WTC11 (cell line): Measurements from ENCODE around the gene SLC8A1. TPM values are rescaled to one million over a fixed set of nuclear protein-coding genes. Genes with fewer than 3 reads are reported as not detected.

Experiments used
- ATAC-seq: fragments of 200-7000 bp; cut with Tn5 transposase; 2 replicates; pipeline ENCODE4 v1.10.0; 2021; ENCODE audit warnings: mild to moderate bottlenecking, moderate library complexity
- CTCF ChIA-PET: fragments of 300-600 bp; sonication (Branson Sonifier 250); formaldehyde crosslinking; loops from one replicate; lab custom pipeline; 2021; ENCODE audit warnings: antibody characterized with exemption; lab: Charles Lee
- POLR2A ChIA-PET: fragments of 350-600 bp; sonication (Branson Sonifier 250); formaldehyde crosslinking; loops from one replicate; lab custom pipeline; 2021; ENCODE audit warnings: antibody characterized with exemption; lab: Charles Lee
- DNase-seq: peaks from one replicate; pipeline ENCODE4 v3.0.0; 2021; ENCODE audit warnings: low spot score
- H3K27ac Mint-ChIP-seq: 2 replicates; pipeline ENCODE4 v1.8.0; 2021; ENCODE audit warnings: mixed read lengths
- H3K27me3 Mint-ChIP-seq: 2 replicates; pipeline ENCODE4 v1.8.0; 2021; ENCODE audit warnings: low read depth, mild to moderate bottlenecking, moderate library complexity, mixed read lengths
- H3K36me3 Mint-ChIP-seq: 2 replicates; pipeline ENCODE4 v1.8.0; 2021; ENCODE audit warnings: mixed read lengths
- H3K4me1 Mint-ChIP-seq: 2 replicates; pipeline ENCODE4 v1.8.0; 2022; ENCODE audit warnings: mixed read lengths
- H3K4me3 Mint-ChIP-seq: 2 replicates; pipeline ENCODE4 v1.8.0; 2021; ENCODE audit warnings: mild to moderate bottlenecking, moderate library complexity, mixed read lengths
- H3K9me3 Mint-ChIP-seq: 2 replicates; pipeline ENCODE4 v1.8.0; 2021; ENCODE audit warnings: mixed read lengths
- ATF6 ChIP-seq: sonication (generic); formaldehyde crosslinking; IDR thresholded peaks from 2 replicates; pipeline ENCODE4 v1.8.1; 2023; ENCODE audit warnings: mild to moderate bottlenecking, missing genetic modification reagents
- GTF2I ChIP-seq: fragments of 250-450 bp; sonication (Bioruptor Pico); conservative IDR thresholded peaks from 2 replicates; pipeline ENCODE4 v1.4.0; 2021; ENCODE audit warnings: mild to moderate bottlenecking
- HMGA2 ChIP-seq: fragments of 250-450 bp; sonication (Bioruptor Pico); IDR thresholded peaks from 2 replicates; pipeline ENCODE4 v1.4.0; 2021; ENCODE audit warnings: mild to moderate bottlenecking, moderate library complexity
- HMGXB4 ChIP-seq: sonication (generic); formaldehyde crosslinking; IDR thresholded peaks from 2 replicates; pipeline ENCODE4 v1.8.1; 2023; ENCODE audit warnings: mild to moderate bottlenecking, moderate library complexity, missing genetic modification reagents
- IRF2 ChIP-seq: sonication (generic); formaldehyde crosslinking; IDR thresholded peaks from 2 replicates; pipeline ENCODE4 v1.8.0; 2022; ENCODE audit warnings: low read depth, missing genetic modification reagents, borderline replicate concordance
- JUN ChIP-seq: sonication (generic); formaldehyde crosslinking; IDR thresholded peaks from 2 replicates; pipeline ENCODE4 v1.8.0; 2023; ENCODE audit warnings: mild to moderate bottlenecking, missing genetic modification reagents
- KAT7 ChIP-seq: sonication (generic); formaldehyde crosslinking; IDR thresholded peaks from 2 replicates; pipeline ENCODE4 v1.8.1; 2023; ENCODE audit warnings: missing genetic modification reagents, mild to moderate bottlenecking, borderline replicate concordance
- NR1H2 ChIP-seq: sonication (generic); formaldehyde crosslinking; IDR thresholded peaks from 2 replicates; pipeline ENCODE4 v1.9.0; 2021; ENCODE audit warnings: mild to moderate bottlenecking, moderate library complexity, missing genetic modification reagents
- OVOL2 ChIP-seq: fragments of 250-450 bp; sonication (Bioruptor Pico); IDR thresholded peaks from 2 replicates; pipeline ENCODE4 v1.9.0; 2021; ENCODE audit warnings: mild to moderate bottlenecking, borderline replicate concordance
- RORB ChIP-seq: fragments of 250-450 bp; sonication (Bioruptor Pico); IDR thresholded peaks from 2 replicates; pipeline ENCODE4 v1.9.0; 2021; ENCODE audit warnings: mild to moderate bottlenecking
- ZBTB21 ChIP-seq: sonication (generic); formaldehyde crosslinking; IDR thresholded peaks from 2 replicates; pipeline ENCODE4 v1.8.1; 2023; ENCODE audit warnings: mild to moderate bottlenecking, missing genetic modification reagents, borderline replicate concordance
- ZNF317 ChIP-seq: sonication (generic); formaldehyde crosslinking; IDR thresholded peaks from 2 replicates; pipeline ENCODE4 v1.8.1; 2023; ENCODE audit warnings: low read depth, mild to moderate bottlenecking, moderate library complexity, missing genetic modification reagents, borderline replicate concordance
- total RNA-seq: library from RNA; stranded (reverse); gene quantifications from 3 replicates; pipeline ENCODE4 v1.2.3, GENCODE V29; 2021
- TF ChIP-seq, protein P1 (sequence below): sonication (generic); formaldehyde crosslinking; IDR thresholded peaks from 2 replicates; pipeline ENCODE4 v1.8.1; 2022; ENCODE audit warnings: mild to moderate bottlenecking, moderate library complexity, missing genetic modification reagents
- TF ChIP-seq, protein P2 (sequence below): fragments of 250-450 bp; sonication (Bioruptor Pico); IDR thresholded peaks from 2 replicates; pipeline ENCODE4 v1.9.0; 2021; ENCODE audit warnings: mild to moderate bottlenecking, borderline replicate concordance
- TF ChIP-seq, protein P3 (sequence below): sonication (generic); formaldehyde crosslinking; IDR thresholded peaks from 2 replicates; pipeline ENCODE4 v1.8.1; 2022; ENCODE audit warnings: missing genetic modification reagents, borderline replicate concordance
- TF ChIP-seq, protein P4 (sequence below): sonication (generic); formaldehyde crosslinking; IDR thresholded peaks from 2 replicates; pipeline ENCODE4 v1.8.0; 2023; ENCODE audit warnings: missing genetic modification reagents

Gene SLC8A1
- total RNA-seq, 1 experiment from 2014 or later = 2.6 TPM

- H3K36me3 Mint-ChIP-seq = no peaks in the 10 kb centered on the region
- TF ChIP-seq GTF2I (CRISPR knock-in tag) (no peak), RORB (CRISPR knock-in tag) (no peak), NR1H2 (CRISPR knock-in tag) (no peak)
- TF ChIP-seq, protein P1, sequence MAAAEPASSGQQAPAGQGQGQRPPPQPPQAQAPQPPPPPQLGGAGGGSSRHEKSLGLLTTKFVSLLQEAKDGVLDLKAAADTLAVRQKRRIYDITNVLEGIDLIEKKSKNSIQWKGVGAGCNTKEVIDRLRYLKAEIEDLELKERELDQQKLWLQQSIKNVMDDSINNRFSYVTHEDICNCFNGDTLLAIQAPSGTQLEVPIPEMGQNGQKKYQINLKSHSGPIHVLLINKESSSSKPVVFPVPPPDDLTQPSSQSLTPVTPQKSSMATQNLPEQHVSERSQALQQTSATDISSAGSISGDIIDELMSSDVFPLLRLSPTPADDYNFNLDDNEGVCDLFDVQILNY = no peak
- TF ChIP-seq, protein P2, sequence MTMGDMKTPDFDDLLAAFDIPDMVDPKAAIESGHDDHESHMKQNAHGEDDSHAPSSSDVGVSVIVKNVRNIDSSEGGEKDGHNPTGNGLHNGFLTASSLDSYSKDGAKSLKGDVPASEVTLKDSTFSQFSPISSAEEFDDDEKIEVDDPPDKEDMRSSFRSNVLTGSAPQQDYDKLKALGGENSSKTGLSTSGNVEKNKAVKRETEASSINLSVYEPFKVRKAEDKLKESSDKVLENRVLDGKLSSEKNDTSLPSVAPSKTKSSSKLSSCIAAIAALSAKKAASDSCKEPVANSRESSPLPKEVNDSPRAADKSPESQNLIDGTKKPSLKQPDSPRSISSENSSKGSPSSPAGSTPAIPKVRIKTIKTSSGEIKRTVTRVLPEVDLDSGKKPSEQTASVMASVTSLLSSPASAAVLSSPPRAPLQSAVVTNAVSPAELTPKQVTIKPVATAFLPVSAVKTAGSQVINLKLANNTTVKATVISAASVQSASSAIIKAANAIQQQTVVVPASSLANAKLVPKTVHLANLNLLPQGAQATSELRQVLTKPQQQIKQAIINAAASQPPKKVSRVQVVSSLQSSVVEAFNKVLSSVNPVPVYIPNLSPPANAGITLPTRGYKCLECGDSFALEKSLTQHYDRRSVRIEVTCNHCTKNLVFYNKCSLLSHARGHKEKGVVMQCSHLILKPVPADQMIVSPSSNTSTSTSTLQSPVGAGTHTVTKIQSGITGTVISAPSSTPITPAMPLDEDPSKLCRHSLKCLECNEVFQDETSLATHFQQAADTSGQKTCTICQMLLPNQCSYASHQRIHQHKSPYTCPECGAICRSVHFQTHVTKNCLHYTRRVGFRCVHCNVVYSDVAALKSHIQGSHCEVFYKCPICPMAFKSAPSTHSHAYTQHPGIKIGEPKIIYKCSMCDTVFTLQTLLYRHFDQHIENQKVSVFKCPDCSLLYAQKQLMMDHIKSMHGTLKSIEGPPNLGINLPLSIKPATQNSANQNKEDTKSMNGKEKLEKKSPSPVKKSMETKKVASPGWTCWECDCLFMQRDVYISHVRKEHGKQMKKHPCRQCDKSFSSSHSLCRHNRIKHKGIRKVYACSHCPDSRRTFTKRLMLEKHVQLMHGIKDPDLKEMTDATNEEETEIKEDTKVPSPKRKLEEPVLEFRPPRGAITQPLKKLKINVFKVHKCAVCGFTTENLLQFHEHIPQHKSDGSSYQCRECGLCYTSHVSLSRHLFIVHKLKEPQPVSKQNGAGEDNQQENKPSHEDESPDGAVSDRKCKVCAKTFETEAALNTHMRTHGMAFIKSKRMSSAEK (CRISPR knock-in tag) = no peak
- POLR2A ChIA-PET = no interaction called here
- ATAC-seq (no peak), DNase-seq (no peak)
- H3K4me3 Mint-ChIP-seq = no peak overlapping the region
- no peak overlapping the region for H3K27ac Mint-ChIP-seq
- H3K4me1 Mint-ChIP-seq = peaks cover 27% of the 10 kb centered on the region
- no peaks in the 10 kb centered on the region for H3K9me3 Mint-ChIP-seq
- CTCF ChIA-PET = no interaction called here
- no peaks in the 10 kb centered on the region for H3K27me3 Mint-ChIP-seq
Measured at GRCh38 chr2:40370007-40370395, 81.9 kb downstream of the SLC8A1 start.

DNA sequence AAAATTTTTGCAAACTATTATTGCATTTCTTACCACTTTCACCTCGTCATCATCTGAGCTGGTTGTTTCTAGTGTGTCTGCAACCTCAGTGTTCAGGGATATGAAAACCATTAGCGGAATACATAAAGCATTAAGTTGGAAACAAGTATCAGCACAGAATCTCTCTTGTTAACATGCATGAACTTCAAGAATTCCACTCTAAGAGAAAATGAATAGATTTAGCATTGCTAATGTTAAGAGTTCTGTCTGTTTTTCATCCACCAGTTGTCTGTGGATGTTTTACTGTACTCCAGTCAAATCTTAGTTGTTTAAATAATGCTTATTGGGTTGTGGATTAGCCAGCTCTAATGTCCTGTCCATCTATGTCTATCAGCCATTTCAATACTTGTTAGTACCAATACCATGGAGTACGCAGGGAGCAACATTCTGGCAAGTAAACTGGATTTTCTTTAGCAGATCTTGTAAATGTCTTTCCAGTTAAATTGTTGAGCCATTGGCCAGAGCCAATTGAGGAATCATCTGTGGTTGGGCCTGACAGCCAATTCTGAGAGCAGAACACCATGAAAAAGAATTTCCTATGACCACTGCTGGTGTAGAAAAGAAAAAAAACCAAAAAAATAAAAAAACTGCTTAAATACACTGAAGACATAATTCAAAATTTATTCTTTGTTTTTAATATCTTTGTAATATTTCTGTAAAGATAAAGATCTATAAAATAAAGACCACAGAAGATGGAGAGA lies 82.5 kb downstream of the SLC8A1 start:
- Mint-ChIP-seq H3K36me3 (no peaks in the 10 kb centered on the region), H3K4me1 (peaks cover 27% of the 10 kb centered on the region), H3K27me3 (no peaks in the 10 kb centered on the region)
- POLR2A ChIA-PET = no interaction called here
- CTCF ChIA-PET = no interaction called here
- TF ChIP-seq ATF6 (CRISPR knock-in tag) (no peak), IRF2 (no peak), KAT7 (CRISPR knock-in tag) (no peak)
- TF ChIP-seq, all 79 proteins: peak for 0
- no peak for DNase-seq
- Mint-ChIP-seq H3K4me3 (no peak overlapping the region), H3K27ac (no peak overlapping the region), H3K9me3 (no peaks in the 10 kb centered on the region)
- no peak for ATAC-seq

GRCh38 chr2:40367652-40368051 lies 84.2 kb downstream of the SLC8A1 start:
- no peak overlapping the region for H3K27ac Mint-ChIP-seq
- ChIA-PET POLR2A (no interaction called here), CTCF (no interaction called here)
- no peak for ATAC-seq
- no peaks in the 10 kb centered on the region for H3K36me3 Mint-ChIP-seq
- no peak for DNase-seq
- H3K4me3 Mint-ChIP-seq = no peak overlapping the region
- no peaks in the 10 kb centered on the region for H3K27me3 Mint-ChIP-seq
- H3K4me1 Mint-ChIP-seq = peaks cover 27% of the 10 kb centered on the region
- H3K9me3 Mint-ChIP-seq = no peaks in the 10 kb centered on the region
- TF ChIP-seq, protein P3, sequence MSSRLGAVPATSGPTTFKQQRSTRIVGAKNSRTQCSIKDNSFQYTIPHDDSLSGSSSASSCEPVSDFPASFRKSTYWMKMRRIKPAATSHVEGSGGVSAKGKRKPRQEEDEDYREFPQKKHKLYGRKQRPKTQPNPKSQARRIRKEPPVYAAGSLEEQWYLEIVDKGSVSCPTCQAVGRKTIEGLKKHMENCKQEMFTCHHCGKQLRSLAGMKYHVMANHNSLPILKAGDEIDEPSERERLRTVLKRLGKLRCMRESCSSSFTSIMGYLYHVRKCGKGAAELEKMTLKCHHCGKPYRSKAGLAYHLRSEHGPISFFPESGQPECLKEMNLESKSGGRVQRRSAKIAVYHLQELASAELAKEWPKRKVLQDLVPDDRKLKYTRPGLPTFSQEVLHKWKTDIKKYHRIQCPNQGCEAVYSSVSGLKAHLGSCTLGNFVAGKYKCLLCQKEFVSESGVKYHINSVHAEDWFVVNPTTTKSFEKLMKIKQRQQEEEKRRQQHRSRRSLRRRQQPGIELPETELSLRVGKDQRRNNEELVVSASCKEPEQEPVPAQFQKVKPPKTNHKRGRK = no peak
- no peak for TF ChIP-seq JUN
- TF ChIP-seq HMGXB4 (CRISPR knock-in tag) = no peak
- TF ChIP-seq ZNF317 (CRISPR knock-in tag) = no peak
- TF ChIP-seq HMGA2 (CRISPR knock-in tag) = no peak
- TF ChIP-seq, protein P4, sequence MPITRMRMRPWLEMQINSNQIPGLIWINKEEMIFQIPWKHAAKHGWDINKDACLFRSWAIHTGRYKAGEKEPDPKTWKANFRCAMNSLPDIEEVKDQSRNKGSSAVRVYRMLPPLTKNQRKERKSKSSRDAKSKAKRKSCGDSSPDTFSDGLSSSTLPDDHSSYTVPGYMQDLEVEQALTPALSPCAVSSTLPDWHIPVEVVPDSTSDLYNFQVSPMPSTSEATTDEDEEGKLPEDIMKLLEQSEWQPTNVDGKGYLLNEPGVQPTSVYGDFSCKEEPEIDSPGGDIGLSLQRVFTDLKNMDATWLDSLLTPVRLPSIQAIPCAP = no peak
- no peak for TF ChIP-seq OVOL2
- TF ChIP-seq, protein P1 = no peak
- TF ChIP-seq ZBTB21 (CRISPR knock-in tag) = no peak
- TF ChIP-seq IRF2 = no peak
